Cardiac fibroblast (primary cell): ENCODE data around the gene PTCRA.

Source experiments
- DNase-seq, 2 donors: peaks; one replicate each; pipeline versions ENCODE4 v3.0.0 to v3.0.0-alpha.2; 2010; ENCODE audit warnings: low read depth in 2 of 2
- H3K4me3 ChIP-seq, 2 donors: replicated peaks in 1 of 2; 1 replicate in 1 of 2; 2 replicates in 1 of 2; pipeline ENCODE4 v1.5.1; 2011; ENCODE audit warnings: low read depth in 2 of 2, low read length in 2 of 2, mild to moderate bottlenecking in 2 of 2, moderate library complexity in 1 of 2
- TF ChIP-seq, protein P1 (sequence below): IDR thresholded peaks from one replicate; pipeline ENCODE4 v1.5.1; 2011; ENCODE audit warnings: low read depth, mild to moderate bottlenecking, low read length, inconsistent platforms

PTCRA gene

GRCh38 chr6:42973926-42974325 is 58.1 kb downstream of the PTCRA start:
- DNase-seq = no peak
- no peak overlapping the region for H3K4me3 ChIP-seq
- TF ChIP-seq, protein P1, sequence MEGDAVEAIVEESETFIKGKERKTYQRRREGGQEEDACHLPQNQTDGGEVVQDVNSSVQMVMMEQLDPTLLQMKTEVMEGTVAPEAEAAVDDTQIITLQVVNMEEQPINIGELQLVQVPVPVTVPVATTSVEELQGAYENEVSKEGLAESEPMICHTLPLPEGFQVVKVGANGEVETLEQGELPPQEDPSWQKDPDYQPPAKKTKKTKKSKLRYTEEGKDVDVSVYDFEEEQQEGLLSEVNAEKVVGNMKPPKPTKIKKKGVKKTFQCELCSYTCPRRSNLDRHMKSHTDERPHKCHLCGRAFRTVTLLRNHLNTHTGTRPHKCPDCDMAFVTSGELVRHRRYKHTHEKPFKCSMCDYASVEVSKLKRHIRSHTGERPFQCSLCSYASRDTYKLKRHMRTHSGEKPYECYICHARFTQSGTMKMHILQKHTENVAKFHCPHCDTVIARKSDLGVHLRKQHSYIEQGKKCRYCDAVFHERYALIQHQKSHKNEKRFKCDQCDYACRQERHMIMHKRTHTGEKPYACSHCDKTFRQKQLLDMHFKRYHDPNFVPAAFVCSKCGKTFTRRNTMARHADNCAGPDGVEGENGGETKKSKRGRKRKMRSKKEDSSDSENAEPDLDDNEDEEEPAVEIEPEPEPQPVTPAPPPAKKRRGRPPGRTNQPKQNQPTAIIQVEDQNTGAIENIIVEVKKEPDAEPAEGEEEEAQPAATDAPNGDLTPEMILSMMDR = no peak

GRCh38 chr6:42974919-42975505 is 59.2 kb downstream of the PTCRA start:
- TF ChIP-seq, protein P1 = no peak
- no peak for DNase-seq

More at GRCh38 chr6:42974919-42975505, 59.2 kb downstream of the PTCRA start:
- H3K4me3 ChIP-seq = no peak overlapping the region
